Measurements from ENCODE around the gene ZNF682.
"Not testable (repeated sequence)": the region's sequence is repeated elsewhere in the genome, so short reads cannot be mapped to it uniquely, and the experiment has no call there.

ZNF682 gene

GRCh38 chr19:20060282-20060681 is 21.0 kb upstream of the ZNF682 start:
- TF ChIP-seq SPI1 (IDR thresholded peaks at IDR 0.05; ENCODE audit: borderline replicate concordance, low read depth) (no peak), REST (IDR thresholded peaks at IDR 0.05; ENCODE audit: insufficient replicate concordance, low read depth) (no peak), GABPA (IDR thresholded peaks at IDR 0.05; ENCODE audit: low read depth) (no peak)
- no peaks in the 10 kb centered on the region for H3K27me3 ChIP-seq (ENCODE audit: insufficient read depth, poor library complexity, severe bottlenecking)
- no peak overlapping the region for H3K27ac ChIP-seq (replicated peaks)
- no peak for DNase-seq (ENCODE audit: low read depth in 1 of 2, low spot score in 1 of 2)
- H3K4me3 ChIP-seq (replicated peaks; ENCODE audit: insufficient read depth, low read length), result no peak overlapping the region

DNA sequence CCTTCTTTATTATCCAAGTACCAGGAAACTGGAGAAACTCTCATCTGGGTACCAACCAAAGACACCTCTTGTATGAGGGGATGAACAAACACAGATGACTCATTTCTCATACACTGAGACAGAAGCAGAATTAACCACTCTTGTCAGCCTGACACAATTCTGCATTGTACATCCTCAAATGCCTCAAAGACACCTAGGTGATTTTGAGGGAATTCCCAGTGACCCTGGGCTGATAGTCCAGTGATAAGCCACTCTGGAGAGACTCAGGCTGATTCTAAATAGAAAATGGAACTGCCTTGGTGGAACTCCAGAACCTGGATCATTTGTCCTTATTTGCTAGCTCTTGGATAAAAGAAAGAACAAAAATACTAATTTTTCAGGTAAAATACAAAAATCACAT is 19.4 kb upstream of the ZNF682 start:
- H3K27ac ChIP-seq (replicated peaks); H3K4me3 ChIP-seq (replicated peaks; ENCODE audit: insufficient read depth, low read length); DNase-seq (ENCODE audit: low read depth in 1 of 2, low spot score in 1 of 2); H3K27me3 ChIP-seq (ENCODE audit: insufficient read depth, poor library complexity, severe bottlenecking): not testable (repeated sequence)

DNA sequence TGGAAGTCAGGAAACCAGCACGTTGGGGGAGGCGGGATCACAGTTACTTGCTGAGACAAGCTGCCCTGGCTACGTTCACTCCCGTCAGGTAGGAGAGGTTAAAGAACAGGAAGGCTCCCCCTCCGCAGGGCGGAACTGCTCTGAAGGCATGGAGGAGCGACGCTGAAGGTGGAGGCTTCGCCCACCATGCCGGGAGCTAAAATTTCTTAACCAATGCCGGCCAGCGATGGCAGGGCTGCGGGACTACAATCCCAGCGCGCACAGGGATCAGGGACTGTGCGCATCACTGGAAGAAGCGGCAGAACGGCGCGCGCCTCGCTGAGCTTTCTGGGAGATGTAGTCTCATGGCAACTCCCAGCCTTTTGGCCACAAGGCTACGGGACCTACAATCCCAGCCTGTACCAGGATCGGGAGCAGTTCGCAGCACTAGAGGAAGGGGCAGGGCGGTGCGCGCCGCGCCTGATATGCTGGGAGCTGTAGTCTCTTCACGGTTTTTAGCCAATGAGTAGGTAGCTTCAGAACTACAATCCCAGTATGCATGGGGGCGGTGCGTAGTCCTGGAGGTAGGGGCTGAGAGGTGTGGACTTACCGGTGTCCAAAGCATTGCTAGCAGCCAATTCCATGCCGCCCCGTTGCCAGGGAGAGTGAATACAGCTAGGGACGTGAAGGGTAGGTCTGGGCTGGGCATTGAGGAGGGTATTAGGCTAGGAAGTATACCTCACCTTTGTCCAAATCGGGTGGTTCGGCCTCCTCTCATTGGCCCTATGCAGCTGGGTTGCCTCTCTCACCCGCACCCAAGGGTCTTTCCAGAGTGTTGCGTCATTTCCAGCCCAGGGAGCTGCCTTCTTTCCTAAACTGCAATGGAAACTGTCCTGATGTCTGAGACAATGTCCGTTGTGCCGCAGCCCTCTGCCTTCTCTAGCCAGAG is 12.8 kb upstream of the ZNF682 start:
- TF ChIP-seq GABPA (IDR thresholded peaks at IDR 0.05; ENCODE audit: low read depth) (0 out of 2 replicates have a peak, but pooled peaks have one; percentile 44), REST (IDR thresholded peaks at IDR 0.05; ENCODE audit: insufficient replicate concordance, low read depth) (no peak), SPI1 (IDR thresholded peaks at IDR 0.05; ENCODE audit: borderline replicate concordance, low read depth) (peak; percentile 7; the same call in 1 of the 2 replicates), POLR2AphosphoS5 (IDR thresholded peaks at IDR 0.05; ENCODE audit: low read depth) (no peak)
- TF ChIP-seq, protein P1, sequence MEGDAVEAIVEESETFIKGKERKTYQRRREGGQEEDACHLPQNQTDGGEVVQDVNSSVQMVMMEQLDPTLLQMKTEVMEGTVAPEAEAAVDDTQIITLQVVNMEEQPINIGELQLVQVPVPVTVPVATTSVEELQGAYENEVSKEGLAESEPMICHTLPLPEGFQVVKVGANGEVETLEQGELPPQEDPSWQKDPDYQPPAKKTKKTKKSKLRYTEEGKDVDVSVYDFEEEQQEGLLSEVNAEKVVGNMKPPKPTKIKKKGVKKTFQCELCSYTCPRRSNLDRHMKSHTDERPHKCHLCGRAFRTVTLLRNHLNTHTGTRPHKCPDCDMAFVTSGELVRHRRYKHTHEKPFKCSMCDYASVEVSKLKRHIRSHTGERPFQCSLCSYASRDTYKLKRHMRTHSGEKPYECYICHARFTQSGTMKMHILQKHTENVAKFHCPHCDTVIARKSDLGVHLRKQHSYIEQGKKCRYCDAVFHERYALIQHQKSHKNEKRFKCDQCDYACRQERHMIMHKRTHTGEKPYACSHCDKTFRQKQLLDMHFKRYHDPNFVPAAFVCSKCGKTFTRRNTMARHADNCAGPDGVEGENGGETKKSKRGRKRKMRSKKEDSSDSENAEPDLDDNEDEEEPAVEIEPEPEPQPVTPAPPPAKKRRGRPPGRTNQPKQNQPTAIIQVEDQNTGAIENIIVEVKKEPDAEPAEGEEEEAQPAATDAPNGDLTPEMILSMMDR (IDR thresholded peaks at IDR 0.05; ENCODE audit: insufficient read depth, low read length), result no peak
- DNase-seq (ENCODE audit: low read depth in 1 of 2, low spot score in 1 of 2), result peak; percentile 25 to 94
- Histone ChIP-seq H3K27me3 (ENCODE audit: insufficient read depth, poor library complexity, severe bottlenecking) (no peaks in the 10 kb centered on the region), H3K27ac (replicated peaks) (peak overlapping the region; percentile 56), H3K4me3 (replicated peaks; ENCODE audit: insufficient read depth, low read length) (peak overlapping the region; percentile 51)

GRCh38 chr19:20045742-20046141 is 6.4 kb upstream of the ZNF682 start:
- not testable (repeated sequence) for H3K4me3 ChIP-seq (replicated peaks; ENCODE audit: insufficient read depth, low read length); DNase-seq (ENCODE audit: low read depth in 1 of 2, low spot score in 1 of 2)

GRCh38 chr19:20044663-20045062 is 5.4 kb upstream of the ZNF682 start:
- no peak overlapping the region for H3K27ac ChIP-seq (replicated peaks)
- H3K27me3 ChIP-seq (ENCODE audit: insufficient read depth, poor library complexity, severe bottlenecking), result no peaks in the 10 kb centered on the region
- no peak overlapping the region for H3K4me3 ChIP-seq (replicated peaks; ENCODE audit: insufficient read depth, low read length)
- no peak for DNase-seq (ENCODE audit: low read depth in 1 of 2, low spot score in 1 of 2)
- no peak for TF ChIP-seq SPI1 (IDR thresholded peaks at IDR 0.05; ENCODE audit: borderline replicate concordance, low read depth)
- TF ChIP-seq REST (IDR thresholded peaks at IDR 0.05; ENCODE audit: insufficient replicate concordance, low read depth), result no peak
- TF ChIP-seq, protein P1 (IDR thresholded peaks at IDR 0.05; ENCODE audit: insufficient read depth, low read length), result no peak
- no peak for TF ChIP-seq GABPA (IDR thresholded peaks at IDR 0.05; ENCODE audit: low read depth)
- no peak for TF ChIP-seq POLR2AphosphoS5 (IDR thresholded peaks at IDR 0.05; ENCODE audit: low read depth)

More at GRCh38 chr19:20045742-20046141, 6.4 kb upstream of the ZNF682 start:
- H3K27ac ChIP-seq (replicated peaks); H3K27me3 ChIP-seq (ENCODE audit: insufficient read depth, poor library complexity, severe bottlenecking): not testable (repeated sequence)

Data from HL-60 (cell line).